ENCODE measurements around the gene CFTR. TPM values are rescaled to one million over a fixed set of nuclear protein-coding genes. Genes with fewer than 3 reads are reported as not detected.

The CFTR gene
- total and polyA plus RNA-seq, 2 of the 8 experiments (the other 6 are each of a cell fraction or from before 2014, with no cell fraction given) = 1.2 to 1.6 TPM

- no peak for TF ChIP-seq CHD7 (IDR thresholded peaks at IDR 0.05; ENCODE audit: insufficient replicate concordance, low read length)
- no peak for TF ChIP-seq CBX5 (IDR thresholded peaks at IDR 0.05; ENCODE audit: low read depth, low read length)
- no peak for TF ChIP-seq MAX (IDR thresholded peaks at IDR 0.05)
- TF ChIP-seq SIRT6 (IDR thresholded peaks at IDR 0.05; ENCODE audit: low read length) = no peak
- no peak for TF ChIP-seq BACH1 (IDR thresholded peaks at IDR 0.05; ENCODE audit: low read length)
- no peak for TF ChIP-seq POU5F1 (IDR thresholded peaks at IDR 0.05; ENCODE audit: low read depth, low read length)
- no peak for TF ChIP-seq TAF1 (IDR thresholded peaks at IDR 0.05; ENCODE audit: low read depth, low read length)
- TF ChIP-seq KDM4A (IDR thresholded peaks at IDR 0.05; ENCODE audit: low read depth, low read length, severe bottlenecking) = no peak
Observed at GRCh38 chr7:117664047-117664446, 184.2 kb downstream of the CFTR start (continued).
